ENCODE results near the gene PARVA.

DNA sequence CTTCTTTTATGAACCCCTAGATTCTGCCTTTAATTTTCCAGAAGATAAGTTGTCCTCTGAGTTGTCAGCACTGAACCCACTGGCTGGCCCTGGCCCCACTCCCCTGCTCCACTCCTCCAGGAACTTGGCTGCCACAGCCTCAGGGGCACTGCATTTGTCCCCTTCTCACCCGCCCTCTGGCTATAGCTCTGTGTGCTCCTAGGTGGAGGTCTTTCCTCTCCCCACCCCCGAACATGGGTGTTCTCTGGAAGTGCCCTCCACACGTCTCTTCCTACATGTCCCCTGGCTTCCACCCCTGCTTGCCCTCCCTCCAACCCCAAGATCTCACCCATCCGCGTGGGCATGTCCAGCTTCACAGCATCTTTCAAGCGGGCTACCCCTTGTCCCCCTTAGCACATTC lies 159.2 kb downstream of the PARVA start:
- TF ChIP-seq CTCF (IDR thresholded peaks at IDR 0.05; ENCODE audit: insufficient read depth, low read depth, low read length), result no peak
- TF ChIP-seq EZH2 (IDR thresholded peaks at IDR 0.05; ENCODE audit: insufficient read depth, low read length), result no peak

Data from astrocyte (in vitro differentiated cells and primary cell).